GM19468 (cell line): Measurements from ENCODE around the gene RALGPS2.

Experiments used
- ATAC-seq: cut with Tn5 transposase; IDR thresholded peaks from one replicate; pipeline ENCODE4 v1.9.1; 2021; ENCODE audit warnings: mild to moderate bottlenecking, moderate library complexity, moderate number of reproducible peaks; ENCODE audit not compliant: unreplicated experiment; ENCODE audit errors: extremely low read depth

The RALGPS2 gene, protein sequence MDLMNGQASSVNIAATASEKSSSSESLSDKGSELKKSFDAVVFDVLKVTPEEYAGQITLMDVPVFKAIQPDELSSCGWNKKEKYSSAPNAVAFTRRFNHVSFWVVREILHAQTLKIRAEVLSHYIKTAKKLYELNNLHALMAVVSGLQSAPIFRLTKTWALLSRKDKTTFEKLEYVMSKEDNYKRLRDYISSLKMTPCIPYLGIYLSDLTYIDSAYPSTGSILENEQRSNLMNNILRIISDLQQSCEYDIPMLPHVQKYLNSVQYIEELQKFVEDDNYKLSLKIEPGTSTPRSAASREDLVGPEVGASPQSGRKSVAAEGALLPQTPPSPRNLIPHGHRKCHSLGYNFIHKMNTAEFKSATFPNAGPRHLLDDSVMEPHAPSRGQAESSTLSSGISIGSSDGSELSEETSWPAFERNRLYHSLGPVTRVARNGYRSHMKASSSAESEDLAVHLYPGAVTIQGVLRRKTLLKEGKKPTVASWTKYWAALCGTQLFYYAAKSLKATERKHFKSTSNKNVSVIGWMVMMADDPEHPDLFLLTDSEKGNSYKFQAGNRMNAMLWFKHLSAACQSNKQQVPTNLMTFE

DNA sequence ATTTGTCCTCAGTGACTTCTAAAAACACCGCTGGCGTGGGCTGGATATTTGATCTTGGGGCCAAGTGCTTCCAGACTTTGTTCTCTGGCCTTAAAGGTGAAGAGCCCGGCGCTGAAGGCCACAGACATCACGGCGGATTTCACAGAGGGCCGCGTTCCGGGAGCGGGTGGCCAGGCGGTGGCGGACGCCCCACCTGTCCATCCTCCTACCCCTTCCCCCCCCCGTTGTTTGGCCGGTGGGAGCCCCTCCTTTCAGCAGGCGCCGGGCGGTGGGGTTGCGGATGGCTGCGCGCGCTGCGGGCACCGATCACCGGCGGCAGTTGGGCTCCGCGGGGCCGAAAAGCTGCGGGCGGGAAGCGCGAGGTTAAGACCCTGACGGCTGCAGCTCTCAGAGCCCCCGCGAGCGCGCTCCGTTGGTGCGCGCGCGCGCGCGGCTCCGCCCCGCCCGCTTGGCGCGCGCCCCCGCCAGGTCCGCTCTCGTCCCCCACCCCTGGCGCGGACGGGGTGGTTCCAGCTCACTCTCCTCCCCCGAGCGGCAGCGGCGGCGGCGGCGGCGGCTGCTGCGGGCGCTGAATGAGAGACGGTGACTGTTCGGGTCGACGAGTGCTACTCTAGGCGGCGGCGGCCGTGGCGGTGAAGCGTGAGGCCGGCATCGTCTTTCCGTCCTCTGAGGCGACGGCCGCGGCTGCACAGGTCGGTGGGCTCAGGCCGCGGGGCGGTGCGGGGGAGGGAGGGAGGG lies at the start of gene RALGPS2:
Gene RALGPS2, plus strand, starts transcription at position 517 of the 738 bp plus-strand sequence. CDS start 51,521 bp downstream, outside the sequence.
- peak; percentile 66 for ATAC-seq

DNA sequence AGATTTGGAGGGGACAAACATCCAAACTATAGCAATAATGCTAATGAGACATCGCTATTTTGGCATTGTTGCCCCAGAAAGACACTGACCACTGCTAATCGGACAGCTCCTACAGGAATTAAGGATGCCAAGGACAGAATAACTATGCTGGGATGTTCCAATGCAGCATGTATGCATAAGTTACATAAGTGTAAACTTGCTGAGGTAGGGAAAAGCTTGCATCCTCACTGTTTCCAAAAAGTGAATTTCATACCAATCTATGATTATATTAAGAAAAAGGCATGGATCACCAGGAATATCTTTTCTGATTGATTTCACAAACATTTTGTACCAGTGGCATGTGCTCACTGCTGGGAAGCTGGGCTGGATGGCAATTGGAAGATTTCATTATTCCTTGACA lies 45.8 kb upstream of the RALGPS2 start:
- ATAC-seq, result no peak

DNA sequence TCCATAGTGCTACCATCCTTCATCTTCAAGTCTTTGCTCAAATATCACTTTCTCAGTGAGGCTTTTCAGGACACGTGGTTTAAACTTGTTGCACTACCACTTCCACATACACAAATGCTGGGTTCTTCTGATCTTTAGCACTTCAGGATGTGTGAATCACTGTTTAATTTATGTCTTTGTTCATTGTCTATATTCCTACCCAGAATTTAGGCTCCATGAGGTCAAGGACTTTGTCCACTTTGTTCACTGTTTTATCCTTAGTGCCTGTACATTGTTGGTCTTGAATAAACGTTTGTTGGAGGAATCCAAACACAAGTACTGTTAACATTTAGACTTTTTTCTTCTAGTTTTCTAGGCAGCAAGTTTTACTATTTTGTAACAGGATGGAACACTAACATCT lies 42.6 kb upstream of the RALGPS2 start:
- ATAC-seq, result no peak

- no peak for ATAC-seq
Measured at GRCh38 chr1:178682886-178683285, 42.2 kb upstream of the RALGPS2 start.

GRCh38 chr1:178683291-178683690 lies 41.8 kb upstream of the RALGPS2 start:
- ATAC-seq, result no peak

DNA sequence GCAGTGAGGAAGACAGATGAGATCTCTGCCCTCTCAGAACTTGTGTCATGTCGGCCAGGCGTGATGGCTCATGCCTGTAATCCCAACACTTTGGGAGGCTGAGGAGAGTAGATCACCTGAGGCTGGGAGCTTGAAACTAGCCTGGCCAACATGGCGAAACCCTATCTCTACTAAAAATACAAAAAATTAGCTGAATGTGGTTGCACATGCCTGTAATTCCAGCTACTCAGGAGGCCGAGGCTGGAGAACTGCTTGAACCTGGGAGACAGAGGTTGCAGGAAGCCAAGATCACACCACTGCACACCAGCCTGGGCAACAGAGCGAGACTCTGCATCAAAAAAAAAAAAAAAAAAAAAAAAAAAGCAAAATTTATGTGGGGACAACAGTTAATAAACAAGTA lies 40.9 kb upstream of the RALGPS2 start:
- ATAC-seq, result no peak

DNA sequence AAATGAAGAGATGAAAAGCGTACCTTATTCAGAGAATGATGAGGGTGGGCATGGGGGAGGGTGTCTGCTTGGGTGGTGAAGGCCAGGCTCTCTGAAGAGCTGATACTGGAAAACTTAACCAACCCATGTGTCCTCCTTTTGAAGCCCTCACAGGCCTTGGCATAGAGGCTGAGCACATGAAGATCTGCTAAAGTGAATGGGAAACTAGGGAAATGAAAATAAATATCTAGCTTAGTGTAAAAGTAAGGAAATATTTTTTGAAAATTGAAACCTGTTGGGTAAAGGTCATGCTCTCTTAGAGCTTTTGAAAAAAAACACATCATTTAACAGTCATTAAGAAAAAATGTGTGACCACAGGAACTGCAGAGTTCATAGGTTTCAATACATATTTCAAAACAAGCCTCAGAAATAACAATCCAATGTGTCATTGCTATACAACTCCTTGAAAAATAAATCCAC lies 40.5 kb upstream of the RALGPS2 start:
- no peak for ATAC-seq

DNA sequence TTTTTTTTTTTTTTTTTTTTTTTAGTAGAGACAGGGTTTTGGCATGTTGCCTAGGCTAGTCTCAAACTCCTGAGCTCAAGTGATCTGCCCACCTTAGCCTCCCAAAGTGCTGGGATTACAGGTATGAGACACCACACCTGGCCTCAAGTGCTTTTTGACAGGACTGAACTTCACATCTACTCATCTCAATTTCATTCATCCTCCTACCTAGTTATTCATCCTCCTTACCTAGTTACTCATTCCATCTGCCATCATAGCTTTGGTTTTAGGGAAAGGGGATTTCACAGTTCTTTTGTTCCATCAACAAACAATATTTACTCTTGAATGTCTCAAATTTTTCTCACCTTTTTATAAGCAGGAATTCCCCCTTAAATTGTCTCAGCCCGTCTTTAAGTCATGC lies 38.6 kb upstream of the RALGPS2 start:
- no peak for ATAC-seq

DNA sequence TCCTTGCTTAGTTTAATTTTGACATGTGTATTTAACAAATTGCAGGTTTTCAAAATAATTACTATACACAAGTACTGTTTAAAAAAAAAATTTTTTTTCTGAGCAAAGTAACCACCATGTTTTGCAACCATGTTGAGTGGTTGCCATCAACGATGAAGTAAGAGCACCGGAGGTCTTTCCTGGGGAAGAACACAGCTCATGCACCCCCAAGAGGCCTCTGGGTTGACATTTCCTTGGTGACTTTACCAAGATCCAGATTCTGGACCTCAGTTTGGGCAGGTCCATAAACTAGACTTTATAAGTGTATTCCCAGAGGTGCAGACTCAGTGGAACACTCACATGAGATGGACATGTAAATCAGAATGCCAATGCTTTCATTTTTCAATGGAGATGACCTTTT lies 36.8 kb upstream of the RALGPS2 start:
- ATAC-seq, result no peak

DNA sequence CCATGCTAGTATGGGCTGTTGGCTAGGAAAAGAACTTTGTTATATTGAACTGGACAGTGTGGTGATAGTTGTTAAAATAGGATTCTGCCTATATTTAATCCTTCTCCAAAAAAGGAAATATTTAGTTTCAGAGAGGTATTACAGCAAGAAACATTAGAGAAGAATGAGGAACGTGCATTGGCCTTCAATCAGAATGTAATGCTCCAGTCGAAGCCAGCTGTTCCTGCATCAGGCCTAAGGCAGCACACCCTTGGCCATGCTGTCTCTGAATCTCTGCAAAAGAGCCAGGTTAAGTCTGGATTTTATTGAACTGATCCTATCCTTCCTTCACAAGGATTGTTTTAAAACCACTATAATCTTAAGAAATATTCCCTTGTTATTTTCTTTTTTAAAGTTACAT lies 35.3 kb upstream of the RALGPS2 start:
- no peak for ATAC-seq

- ATAC-seq, result no peak
Measured at GRCh38 chr1:178690496-178690895, 34.5 kb upstream of the RALGPS2 start.

- no peak for ATAC-seq
Measured at GRCh38 chr1:178692564-178693327, 32.3 kb upstream of the RALGPS2 start.

DNA sequence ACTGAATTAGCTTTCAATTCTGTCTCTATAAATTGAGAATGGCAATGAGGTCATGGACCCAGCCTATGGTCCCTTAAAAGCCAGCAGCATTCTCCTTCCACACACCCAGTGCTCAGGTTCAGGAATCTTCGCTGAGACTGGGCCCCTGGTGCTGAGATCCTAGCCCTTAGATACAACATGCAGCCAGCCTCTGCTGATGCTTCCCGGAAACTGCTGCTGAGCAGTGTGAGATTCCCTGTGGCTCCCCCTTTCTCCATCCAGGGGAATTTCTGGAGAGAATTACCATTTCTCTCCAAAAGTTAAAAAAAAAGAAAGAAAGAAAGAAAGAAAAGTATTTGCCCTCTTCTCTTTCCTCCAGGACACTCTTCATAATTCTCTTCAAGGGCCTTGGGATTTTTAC lies 31.7 kb upstream of the RALGPS2 start:
- ATAC-seq, result no peak

- no peak for ATAC-seq
Measured at GRCh38 chr1:178694923-178695525, 30.0 kb upstream of the RALGPS2 start.

- ATAC-seq, result no peak
Measured at GRCh38 chr1:178702146-178702545, 22.9 kb upstream of the RALGPS2 start.

- no peak for ATAC-seq
Measured at GRCh38 chr1:178704833-178705232, 20.2 kb upstream of the RALGPS2 start.

DNA sequence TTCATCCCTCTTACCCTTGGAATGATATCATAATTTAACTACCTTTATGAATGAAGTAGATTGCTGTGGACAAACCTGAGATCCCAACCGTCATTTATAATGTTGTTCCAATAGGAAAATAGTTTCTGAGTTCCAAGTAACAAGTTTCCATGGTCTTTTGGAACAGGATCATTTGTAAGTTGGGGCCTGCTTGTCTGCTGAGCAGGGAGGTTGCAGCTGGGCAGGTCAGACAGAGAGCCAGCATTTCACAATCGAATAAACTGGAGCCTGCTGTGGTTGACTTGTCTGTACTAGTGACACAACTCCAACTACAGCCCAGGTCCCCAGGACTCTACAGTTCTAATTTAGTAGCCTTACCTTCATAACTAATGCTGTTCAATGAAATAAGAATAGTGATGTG lies 18.6 kb upstream of the RALGPS2 start:
- no peak for ATAC-seq

GRCh38 chr1:178713259-178713658 lies 11.8 kb upstream of the RALGPS2 start:
- ATAC-seq, result no peak

GRCh38 chr1:178714453-178714852 lies 10.6 kb upstream of the RALGPS2 start:
- ATAC-seq, result no peak

DNA sequence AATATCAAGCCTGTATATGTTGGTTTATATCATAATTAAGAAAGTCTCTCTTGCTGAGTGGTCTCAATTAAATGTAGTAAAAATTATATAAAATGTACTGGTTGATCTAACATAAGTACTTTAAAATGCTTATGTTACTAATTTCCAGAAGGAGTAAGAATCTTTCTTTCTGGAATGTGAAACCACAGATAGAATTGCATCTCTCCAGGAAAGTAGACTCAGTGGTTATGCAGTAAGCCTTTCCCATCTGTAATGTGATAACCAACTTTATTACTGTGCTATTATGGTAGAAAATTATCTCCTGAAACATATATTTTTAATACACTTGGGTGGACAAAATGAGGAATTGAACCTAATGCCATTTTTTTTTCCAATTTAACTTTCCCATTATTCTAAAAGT lies 8.9 kb upstream of the RALGPS2 start:
- ATAC-seq, result no peak
